Fibroblast of upper back skin (primary cell): ENCODE results near the gene RNASE8.
A peak's percentile ranks its signal among the peaks of the same experiment; 100 is the strongest.

Experiments
- DNase-seq: peaks from one replicate; pipeline ENCODE4 v3.0.0-alpha.2; 2013

The RNASE8 gene

GRCh38 chr14:21074398-21075272 lies 17.0 kb downstream of the RNASE8 start:
- no peak for DNase-seq

- DNase-seq, result no peak
Observed at GRCh38 chr14:21075719-21076437, 18.3 kb downstream of the RNASE8 start.

DNA sequence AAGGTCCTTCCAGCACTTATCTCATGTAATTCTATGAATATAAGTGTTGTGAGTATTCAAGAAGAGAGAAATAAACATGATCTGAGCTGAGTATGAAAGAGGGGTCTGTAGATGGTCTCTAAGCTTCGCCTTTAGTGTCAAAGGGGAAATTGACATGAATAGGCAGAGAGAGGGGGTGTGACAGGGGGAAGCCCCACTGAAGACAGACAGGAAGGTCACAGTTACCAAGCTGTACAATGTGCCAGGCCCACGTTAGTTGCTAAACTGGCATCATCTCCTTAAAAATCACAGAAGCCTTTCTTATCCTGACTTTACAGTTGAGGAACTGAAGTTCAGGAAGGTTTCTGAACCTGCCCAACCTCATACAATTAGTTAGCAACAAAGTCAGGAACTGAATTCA lies 20.1 kb downstream of the RNASE8 start:
- DNase-seq, result no peak

DNA sequence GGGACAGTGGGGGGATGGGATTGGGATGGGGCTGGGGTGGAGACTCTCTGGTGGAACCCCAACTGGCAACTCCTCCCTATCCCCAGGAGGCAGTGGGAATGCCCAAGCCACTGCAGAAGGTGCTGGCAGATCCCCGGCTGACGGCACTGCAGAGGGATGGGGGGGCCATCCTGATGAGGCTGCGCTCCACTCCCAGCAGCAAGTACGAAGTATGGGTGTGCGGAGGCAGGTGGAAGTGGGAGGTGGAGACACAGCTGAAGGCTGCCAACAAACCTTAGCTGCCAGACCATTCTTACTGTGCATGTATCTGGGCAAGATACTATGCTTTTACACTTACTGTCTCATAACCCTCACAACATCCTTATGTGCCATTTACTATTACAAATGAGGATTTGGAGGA lies 20.7 kb downstream of the RNASE8 start:
- no peak for DNase-seq

- DNase-seq, result no peak
Observed at GRCh38 chr14:21078726-21079125, 21.1 kb downstream of the RNASE8 start.

- no peak for DNase-seq
Observed at GRCh38 chr14:21081521-21082142, 24.0 kb downstream of the RNASE8 start.

GRCh38 chr14:21083565-21084325 lies 26.1 kb downstream of the RNASE8 start:
- DNase-seq, result no peak

GRCh38 chr14:21084396-21084795 lies 26.8 kb downstream of the RNASE8 start:
- no peak for DNase-seq

DNA sequence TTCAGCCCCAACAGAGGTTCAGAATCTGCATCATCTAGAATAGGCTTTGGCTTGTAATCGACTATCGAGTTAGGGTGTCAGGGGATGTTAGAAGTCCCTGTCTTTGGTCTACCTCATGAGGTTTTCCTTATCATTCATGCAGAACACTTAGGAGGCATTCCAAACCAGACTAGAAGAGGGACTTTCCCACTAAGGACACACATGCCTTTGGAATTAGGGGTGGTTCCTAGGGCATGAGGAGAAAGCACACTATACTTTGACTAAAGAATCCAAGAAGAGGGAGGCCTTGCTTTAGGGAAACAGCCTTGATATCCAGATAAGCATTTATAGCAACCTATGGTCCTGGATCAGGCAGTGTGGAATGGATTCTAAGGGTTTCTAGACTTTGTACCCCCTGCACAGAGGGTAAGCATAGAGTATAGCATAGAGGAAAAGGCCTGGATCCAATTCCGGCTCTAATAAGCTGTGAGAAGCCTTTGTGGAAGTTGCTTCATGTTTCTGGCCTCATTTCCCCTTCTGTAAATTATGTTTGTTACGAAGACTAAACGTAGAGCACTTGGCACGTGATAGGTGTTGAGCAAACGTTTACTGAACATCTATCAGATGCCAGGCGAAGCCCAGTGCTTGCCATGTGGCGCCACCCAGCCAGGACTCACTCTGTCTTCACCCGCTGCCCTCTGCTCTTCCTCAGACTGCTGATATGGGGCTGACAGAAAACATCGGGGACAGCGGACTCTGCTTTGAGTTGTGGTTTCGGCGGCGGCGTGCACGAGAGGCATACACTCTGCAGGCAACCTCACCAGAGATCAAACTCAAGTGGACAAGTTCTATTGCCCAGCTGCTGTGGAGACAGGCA lies 27.6 kb downstream of the RNASE8 start:
- peak; percentile 49 for DNase-seq

GRCh38 chr14:21086908-21087293 lies 29.3 kb downstream of the RNASE8 start:
- no peak for DNase-seq

DNA sequence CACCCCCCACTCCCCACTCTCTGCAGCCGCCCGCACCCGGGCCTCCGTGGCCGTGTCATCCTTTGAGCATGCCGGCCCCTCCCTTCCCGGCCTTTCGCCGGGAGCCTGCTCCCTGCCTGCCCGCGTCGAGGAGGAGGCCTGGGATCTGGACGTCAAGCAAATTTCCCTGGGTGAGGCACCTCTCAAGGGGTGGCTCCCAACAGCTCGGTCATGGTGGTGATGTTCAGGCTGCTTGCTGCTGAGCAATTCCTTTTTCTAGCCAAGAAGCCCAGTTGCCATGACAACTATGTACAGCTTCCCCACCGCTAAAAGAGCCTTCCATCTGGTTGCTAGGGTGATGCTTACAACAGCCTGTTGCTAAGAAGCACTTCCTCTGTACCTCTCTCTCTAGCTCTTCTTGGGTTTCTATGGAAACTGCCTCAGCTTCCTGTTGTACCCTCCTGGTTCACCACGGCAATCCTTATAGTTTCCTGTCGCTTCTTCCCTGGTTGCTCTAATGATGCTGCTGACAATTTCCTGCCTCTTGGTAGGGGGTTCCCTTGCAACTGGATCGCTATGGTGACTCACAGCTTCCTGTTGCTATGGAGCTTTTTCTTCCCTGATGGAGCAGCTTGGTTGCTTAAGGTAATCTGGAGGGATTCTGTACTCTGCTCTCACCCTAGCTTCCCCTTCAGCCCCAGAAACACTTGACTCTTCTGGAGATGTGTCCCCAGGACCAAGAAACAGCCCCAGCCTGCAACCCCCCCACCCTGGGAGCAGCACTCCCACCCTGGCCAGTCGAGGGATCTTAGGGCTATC lies 29.9 kb downstream of the RNASE8 start:
- DNase-seq, result peak; percentile 95

DNA sequence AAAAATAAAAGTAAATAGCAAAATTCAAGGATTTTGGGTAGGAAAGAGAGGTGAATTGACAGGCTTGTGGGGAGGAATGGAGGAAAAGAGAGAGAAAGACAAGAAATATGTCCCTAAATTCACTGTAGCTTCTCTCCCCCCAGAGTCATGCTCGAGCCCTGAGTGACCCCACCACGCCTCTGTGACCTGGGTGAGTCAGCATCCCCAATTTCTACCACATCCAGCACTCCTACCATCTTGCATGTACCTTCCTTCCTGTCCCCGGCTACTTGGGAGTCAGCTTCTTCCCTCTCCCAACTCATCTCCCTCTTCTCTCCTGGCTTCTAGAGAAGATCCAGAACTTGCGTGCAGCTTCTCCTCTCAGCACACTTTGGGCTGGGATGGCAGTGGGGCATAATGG lies 31.1 kb downstream of the RNASE8 start:
- no peak for DNase-seq

GRCh38 chr14:21089271-21089670 lies 31.6 kb downstream of the RNASE8 start:
- DNase-seq, result no peak

- DNase-seq, result no peak
Observed at GRCh38 chr14:21089877-21090193, 32.2 kb downstream of the RNASE8 start.

GRCh38 chr14:21090194-21090939 lies 32.7 kb downstream of the RNASE8 start:
- no peak for DNase-seq

DNA sequence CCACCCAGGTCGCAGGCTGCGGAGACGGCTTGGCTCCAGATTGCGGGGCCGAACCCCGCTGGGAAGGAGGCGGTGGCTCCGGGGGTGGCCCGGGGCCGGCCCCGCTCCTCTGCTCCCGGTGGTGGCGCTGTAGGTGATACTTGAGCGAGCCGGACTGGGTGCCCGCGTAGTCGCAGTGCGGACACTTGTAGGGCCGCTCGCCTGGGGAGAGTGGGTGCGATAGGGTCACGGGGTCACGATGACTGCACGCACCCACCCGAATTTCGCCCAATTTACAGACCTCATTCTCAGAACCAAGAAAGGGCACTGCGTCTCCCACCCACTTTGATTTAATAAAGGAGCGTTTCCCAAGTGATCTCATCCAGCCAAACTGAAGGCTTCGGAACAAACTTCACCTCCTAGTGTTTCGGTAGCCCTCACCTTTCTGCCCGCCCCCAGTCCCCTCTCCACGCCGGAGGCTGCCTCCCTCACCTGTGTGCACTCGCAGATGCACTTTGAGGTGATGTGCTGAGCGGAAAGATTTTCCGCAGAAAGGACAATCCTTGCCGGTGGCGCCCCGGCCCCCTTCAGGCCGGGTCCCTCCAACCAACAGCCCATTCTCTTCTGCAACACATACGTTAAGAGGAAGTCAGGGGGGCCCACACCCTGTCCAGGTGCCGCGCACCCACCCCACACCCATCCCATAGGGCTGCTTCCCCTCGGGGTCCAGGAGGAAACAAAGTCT lies 33.5 kb downstream of the RNASE8 start:
- DNase-seq, result no peak

DNA sequence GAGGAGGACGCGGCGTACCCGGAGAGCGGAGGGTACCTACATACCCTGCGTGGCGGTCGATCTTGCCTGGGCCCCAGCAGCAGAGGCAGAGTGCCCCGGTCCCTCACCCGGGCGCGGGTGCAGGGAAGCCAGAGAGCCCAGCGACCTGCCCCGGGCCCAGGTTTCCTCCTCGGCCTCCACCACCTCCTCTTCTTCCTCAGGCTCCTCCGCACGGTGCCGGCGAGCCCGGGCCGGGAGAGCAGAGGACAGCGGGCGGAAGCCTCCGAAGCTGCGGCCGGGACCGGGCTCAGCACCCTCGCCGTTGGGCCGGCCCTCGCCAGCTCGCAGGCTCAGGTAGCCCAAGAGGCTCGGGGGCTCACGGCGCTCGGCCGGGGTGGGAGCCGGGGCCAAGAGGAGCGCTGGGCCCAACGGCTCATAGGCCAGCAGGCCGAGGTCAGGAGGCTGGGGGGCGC lies 34.2 kb downstream of the RNASE8 start:
- DNase-seq, result no peak

- peak; percentile 53 for DNase-seq
Observed at GRCh38 chr14:21092273-21093011, 34.8 kb downstream of the RNASE8 start.

GRCh38 chr14:21093018-21093417 lies 35.4 kb downstream of the RNASE8 start:
- DNase-seq, result no peak
